Loucy (cell line): ENCODE measurements around the gene OR13D1.
"Not testable (repeated sequence)": the region's sequence is repeated elsewhere in the genome, so short reads cannot be mapped to it uniquely, and the experiment has no call there.

Experiments
- H2AFZ ChIP-seq: fragments of 200-600 bp; sonication (generic); 2 replicates; pipeline ENCODE4 v1.6.0; 2016; ENCODE audit warnings: antibody characterized with exemption, mild to moderate bottlenecking, low read length, moderate library complexity
- H3F3A ChIP-seq: fragments of 200-600 bp; 2 replicates; pipeline ENCODE4 v1.6.0; 2016; ENCODE audit warnings: antibody characterized with exemption, low read depth, mild to moderate bottlenecking
- H3K27me3 ChIP-seq: fragments of 200-600 bp; sonication (generic); 2 replicates; pipeline ENCODE4 v1.6.1; 2014; ENCODE audit warnings: low read length, mild to moderate bottlenecking; ENCODE audit not compliant: insufficient read depth, poor library complexity, severe bottlenecking
- H3K36me3 ChIP-seq: fragments of 200-600 bp; sonication (generic); 2 replicates; pipeline ENCODE4 v1.6.1; 2016; ENCODE audit warnings: low read length; ENCODE audit not compliant: insufficient read depth
- H3K4me1 ChIP-seq: fragments of 200-600 bp; sonication (generic); 2 replicates; pipeline ENCODE4 v1.5.1; 2014; ENCODE audit warnings: low read length, mild to moderate bottlenecking; ENCODE audit not compliant: insufficient read depth, poor library complexity, severe bottlenecking
- H3K4me2 ChIP-seq: fragments of 200-600 bp; sonication (generic); 2 replicates; pipeline ENCODE4 v1.6.0; 2014; ENCODE audit warnings: antibody characterized with exemption, low read length, low read depth, mild to moderate bottlenecking; ENCODE audit not compliant: poor library complexity, severe bottlenecking
- H3K4me3 ChIP-seq: fragments of 200-600 bp; sonication (generic); 2 replicates; pipeline ENCODE4 v1.5.1; 2014; ENCODE audit warnings: low read length, mild to moderate bottlenecking, mixed read lengths; ENCODE audit not compliant: poor library complexity, severe bottlenecking
- H3K79me2 ChIP-seq: fragments of 200-600 bp; sonication (generic); 2 replicates; pipeline ENCODE4 v1.6.1; 2014; ENCODE audit warnings: low read length; ENCODE audit not compliant: insufficient read depth
- H3K9ac ChIP-seq: fragments of 200-600 bp; sonication (generic); 2 replicates; pipeline ENCODE4 v1.6.0; 2014; ENCODE audit warnings: mild to moderate bottlenecking, low read depth, low read length, moderate library complexity; ENCODE audit not compliant: poor library complexity, severe bottlenecking
- H3K9me2 ChIP-seq: fragments of 200-600 bp; sonication (generic); replicated peaks from 2 replicates; pipeline ENCODE4 v1.6.1; 2016; ENCODE audit warnings: low read depth, low read length, mixed read lengths
- H3K9me3 ChIP-seq: fragments of 200-600 bp; sonication (generic); 2 replicates; pipeline ENCODE4 v1.6.1; 2014; ENCODE audit warnings: mild to moderate bottlenecking, antibody characterized with exemption, low read length, low read depth; ENCODE audit not compliant: insufficient read depth
- H4K20me1 ChIP-seq: fragments of 200-600 bp; sonication (generic); 2 replicates; pipeline ENCODE4 v1.6.0; 2014; ENCODE audit warnings: antibody characterized with exemption, low read length, mild to moderate bottlenecking; ENCODE audit not compliant: insufficient read depth, poor library complexity, severe bottlenecking
- EZH2phosphoT487 ChIP-seq: fragments of 200-600 bp; IDR thresholded peaks from 2 replicates; pipeline ENCODE4 v1.6.1; 2018; ENCODE audit warnings: antibody characterized with exemption, mild to moderate bottlenecking, moderate library complexity, borderline replicate concordance
- TF ChIP-seq, protein P1 (sequence below): fragments of 200-600 bp; sonication (generic); conservative IDR thresholded peaks from 2 replicates; pipeline ENCODE4 v1.5.1; 2014; ENCODE audit warnings: mild to moderate bottlenecking, antibody characterized with exemption, low read length

Gene OR13D1

DNA sequence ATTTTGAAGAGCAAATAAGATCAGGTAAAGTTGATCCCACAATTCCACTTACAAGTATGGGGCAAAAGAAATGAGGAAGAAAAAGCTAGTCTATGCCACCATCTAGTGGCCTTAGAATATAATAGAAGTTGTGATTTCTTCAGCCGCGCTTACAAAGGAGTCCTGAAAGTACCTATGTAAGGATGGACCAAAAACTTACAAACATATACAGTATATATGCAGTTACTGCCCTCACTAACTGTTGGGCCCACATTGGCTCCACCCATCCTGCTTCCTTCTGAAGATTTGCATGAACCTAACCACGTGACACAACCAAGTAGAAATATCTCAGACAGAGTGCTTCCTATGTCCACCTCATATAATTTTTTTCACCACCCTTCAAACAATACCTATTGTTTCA is 11.7 kb upstream of the OR13D1 start:
- H3K9me3 ChIP-seq, result no peaks in the 10 kb centered on the region
- H3K4me2 ChIP-seq, result no peak overlapping the region
- no peak for TF ChIP-seq EZH2phosphoT487
- TF ChIP-seq, protein P1, sequence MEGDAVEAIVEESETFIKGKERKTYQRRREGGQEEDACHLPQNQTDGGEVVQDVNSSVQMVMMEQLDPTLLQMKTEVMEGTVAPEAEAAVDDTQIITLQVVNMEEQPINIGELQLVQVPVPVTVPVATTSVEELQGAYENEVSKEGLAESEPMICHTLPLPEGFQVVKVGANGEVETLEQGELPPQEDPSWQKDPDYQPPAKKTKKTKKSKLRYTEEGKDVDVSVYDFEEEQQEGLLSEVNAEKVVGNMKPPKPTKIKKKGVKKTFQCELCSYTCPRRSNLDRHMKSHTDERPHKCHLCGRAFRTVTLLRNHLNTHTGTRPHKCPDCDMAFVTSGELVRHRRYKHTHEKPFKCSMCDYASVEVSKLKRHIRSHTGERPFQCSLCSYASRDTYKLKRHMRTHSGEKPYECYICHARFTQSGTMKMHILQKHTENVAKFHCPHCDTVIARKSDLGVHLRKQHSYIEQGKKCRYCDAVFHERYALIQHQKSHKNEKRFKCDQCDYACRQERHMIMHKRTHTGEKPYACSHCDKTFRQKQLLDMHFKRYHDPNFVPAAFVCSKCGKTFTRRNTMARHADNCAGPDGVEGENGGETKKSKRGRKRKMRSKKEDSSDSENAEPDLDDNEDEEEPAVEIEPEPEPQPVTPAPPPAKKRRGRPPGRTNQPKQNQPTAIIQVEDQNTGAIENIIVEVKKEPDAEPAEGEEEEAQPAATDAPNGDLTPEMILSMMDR, result peak; percentile 69
- no peaks in the 10 kb centered on the region for H4K20me1 ChIP-seq
- H3K36me3 ChIP-seq, result no peaks in the 10 kb centered on the region
- peak overlapping the region; percentile 17; the same call in 1 of the 2 replicates for H2AFZ ChIP-seq
- H3K27me3 ChIP-seq, result no peaks in the 10 kb centered on the region
- H3K79me2 ChIP-seq, result no peaks in the 10 kb centered on the region
- no peak overlapping the region for H3K4me3 ChIP-seq
- H3K9ac ChIP-seq, result no peak overlapping the region
- H3K9me2 ChIP-seq, result no peaks in the 10 kb centered on the region
- H3F3A ChIP-seq, result no peaks in the 10 kb centered on the region
- no peaks in the 10 kb centered on the region for H3K4me1 ChIP-seq

DNA sequence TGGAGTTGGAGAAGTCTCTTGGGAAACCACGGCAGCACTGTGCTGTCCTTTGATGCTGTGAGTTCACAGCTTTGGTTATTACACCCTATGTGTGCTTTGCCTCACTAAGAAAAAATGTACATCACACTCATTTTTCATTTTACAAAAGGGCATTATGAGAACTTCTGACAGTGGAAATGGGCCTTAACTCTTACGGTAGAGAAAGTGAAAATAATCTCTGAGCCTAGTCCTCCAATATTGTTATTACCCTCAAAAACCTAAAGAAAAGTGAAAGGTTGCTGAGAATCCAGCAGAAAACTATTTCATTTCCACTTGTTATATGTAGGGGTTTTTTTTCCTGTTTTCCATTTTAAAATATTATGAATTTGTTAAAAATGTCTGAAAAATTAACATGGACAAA is 8.2 kb upstream of the OR13D1 start:
- Histone ChIP-seq H3K79me2 (no peaks in the 10 kb centered on the region), H3F3A (no peaks in the 10 kb centered on the region), H3K4me1 (no peaks in the 10 kb centered on the region), H2AFZ (peak overlapping the region; percentile 41; the same call in 1 of the 2 replicates), H3K4me2 (peak overlapping the region; percentile 4), H3K9me3 (no peaks in the 10 kb centered on the region), H3K4me3 (no peak overlapping the region), H4K20me1 (no peaks in the 10 kb centered on the region), H3K27me3 (no peaks in the 10 kb centered on the region), H3K36me3 (no peaks in the 10 kb centered on the region), H3K9ac (no peak overlapping the region), H3K9me2 (no peaks in the 10 kb centered on the region)
- TF ChIP-seq, protein P1, result no peak
- TF ChIP-seq EZH2phosphoT487, result no peak

DNA sequence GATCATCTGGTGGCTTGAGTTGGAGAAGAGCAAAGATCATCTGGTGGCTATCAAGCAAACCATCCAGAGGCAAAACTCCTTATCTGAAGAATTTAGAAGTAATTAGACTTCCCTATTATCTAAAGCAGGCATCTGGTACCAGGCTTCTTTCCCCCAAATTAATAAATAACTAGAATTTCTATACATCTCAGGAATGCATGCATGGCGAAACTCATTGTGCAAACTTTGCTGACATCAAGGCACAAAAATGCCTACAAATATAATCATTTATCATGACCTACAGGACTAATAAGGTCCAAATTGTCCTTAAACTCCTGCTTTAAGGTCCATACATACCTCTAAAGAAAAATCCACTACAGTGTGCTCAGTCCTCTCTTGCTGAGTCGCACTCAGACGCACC is 6.0 kb downstream of the OR13D1 start:
- Histone ChIP-seq H4K20me1 (no peaks in the 10 kb centered on the region), H3K9me2 (no peaks in the 10 kb centered on the region), H3K4me3 (no peak overlapping the region), H3K36me3 (no peaks in the 10 kb centered on the region), H3K4me1 (no peaks in the 10 kb centered on the region), H3K9ac (no peak overlapping the region), H3K79me2 (no peaks in the 10 kb centered on the region), H3K9me3 (no peaks in the 10 kb centered on the region), H2AFZ (no peak overlapping the region), H3K4me2 (no peak overlapping the region), H3K27me3 (no peaks in the 10 kb centered on the region), H3F3A (no peaks in the 10 kb centered on the region)
- TF ChIP-seq, protein P1, result no peak
- TF ChIP-seq EZH2phosphoT487, result no peak

DNA sequence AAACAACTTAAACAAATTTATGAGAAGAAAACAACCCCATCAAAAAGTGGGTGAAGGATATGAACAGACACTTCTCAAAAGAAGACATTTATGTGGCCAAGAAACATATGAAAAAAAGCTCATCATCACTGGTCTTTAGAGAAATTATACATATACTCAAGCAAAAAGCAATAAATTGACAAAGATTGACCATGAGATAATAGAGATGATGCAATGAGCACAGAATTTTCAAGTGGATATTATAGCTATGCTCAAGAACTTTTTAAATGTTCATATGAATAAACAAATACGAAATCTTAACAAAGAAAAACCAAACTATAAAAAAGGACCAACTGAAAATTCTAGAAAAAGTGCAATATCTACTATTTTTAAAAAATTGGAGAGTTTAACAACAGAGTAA is 14.4 kb downstream of the OR13D1 start:
- not testable (repeated sequence) for H3F3A ChIP-seq, H4K20me1 ChIP-seq, H3K4me1 ChIP-seq

More for the DNA sequence above, 14.4 kb downstream of the OR13D1 start:
- not testable (repeated sequence) for H3K4me2 ChIP-seq, H3K36me3 ChIP-seq, H3K27me3 ChIP-seq, H3K9me3 ChIP-seq, H3K9me2 ChIP-seq, H3K79me2 ChIP-seq, H2AFZ ChIP-seq, H3K9ac ChIP-seq, H3K4me3 ChIP-seq
